ENCODE data around the gene C1orf53. TPM values are rescaled to one million over a fixed set of nuclear protein-coding genes. Genes with fewer than 3 reads are reported as not detected.

C1orf53 gene
- total RNA-seq, 1 donor from 2014 or later: 6.4 TPM

- DNase-seq (ENCODE audit: low spot score): no peak
These were observed 53.3 kb downstream of the C1orf53 start for GRCh38 chr1:197955486-197956394.

Other genes starting within 250 kb of the C1orf53 start
- 17.6 TPM for gene DENND1B, start 127.2 kb upstream of the C1orf53 start, total RNA-seq
- gene LHX9, start 14.7 kb downstream of the C1orf53 start, total RNA-seq: 0.32 TPM

Measured in mucosa of gallbladder (tissue), 1 donor.